Spleen (tissue), 7 donors: ENCODE data around the gene OPCML.

Experiments used
- CTCF ChIP-seq, 11 experiments: fragments of 200-600 bp in 7 of 11; fragments of 450-650 bp in 4 of 11; sonication (generic) in 4 of 11; IDR thresholded peaks in 8 of 11; conservative IDR thresholded peaks in 3 of 11; 1 replicate in 7 of 11; 2 replicates in 4 of 11; pipeline versions ENCODE4 v1.4.0 to v1.8.0; 2016 to 2021; ENCODE audit warnings: antibody characterized with exemption in 11 of 11, inconsistent platforms in 4 of 11, mild to moderate bottlenecking in 1 of 11
- POLR2A ChIP-seq, 3 donors: fragments of 450-650 bp; IDR thresholded peaks; one replicate each; pipeline ENCODE4 v1.5.1; 2017; ENCODE audit warnings: antibody characterized with exemption in 3 of 3, mild to moderate bottlenecking in 1 of 3
- POLR2AphosphoS5 ChIP-seq, 3 donors: sonication (generic); formaldehyde crosslinking; IDR thresholded peaks; one replicate each; pipeline ENCODE4 v1.5.1; 2017; ENCODE audit warnings: antibody characterized with exemption in 3 of 3
- donor health status: DM: no; HTN: no; CAD: no; lungs with moderate emphysema.
- donor health status: DM: no; HTN: no; CAD: no.
- donor health status: DM: no; HTN: no; CAD: no.

- TF ChIP-seq CTCF (IDR thresholded peaks at IDR 0.05 in 8 of 11, conservative IDR thresholded peaks at IDR 0.05 in 3 of 11) (no peak), POLR2AphosphoS5 (IDR thresholded peaks at IDR 0.05) (no peak), POLR2A (IDR thresholded peaks at IDR 0.05) (no peak)
Measured at GRCh38 chr11:133573081-133573480, 40.8 kb upstream of the OPCML start.
